OCI-LY7 (cell line): ENCODE results near the gene LRP1B. TPM values are rescaled to one million over a fixed set of nuclear protein-coding genes. Genes with fewer than 3 reads are reported as not detected.

Source experiments
- BruUV-seq: library from RNA; stranded (reverse); fragments of 400-500 nt; replicated peaks from 2 replicates; lab custom pipeline; 2021; lab: Mats Ljungman, UMichigan
- CTCF ChIA-PET: fragments of 300-600 bp; sonication (Branson Sonifier 250); formaldehyde crosslinking; loops from one replicate; lab custom pipeline; 2022; ENCODE audit warnings: antibody characterized with exemption; ENCODE audit not compliant: unreplicated experiment; lab: Charles Lee
- POLR2A ChIA-PET: fragments of 300-600 bp; sonication (Branson Sonifier 250); formaldehyde crosslinking; loops from one replicate; lab custom pipeline; 2022; ENCODE audit warnings: antibody characterized with exemption; lab: Charles Lee
- DNase-seq: peaks from one replicate; pipeline ENCODE4 v3.0.0-alpha.2; 2015; ENCODE audit warnings: low spot score
- H2AFZ ChIP-seq: fragments of 200-600 bp; sonication (generic), shearing (Covaris generic); 2 replicates; pipeline ENCODE4 v1.6.1; 2014; ENCODE audit warnings: mild to moderate bottlenecking, antibody characterized with exemption, low read length, moderate library complexity
- H3K27ac ChIP-seq: fragments of 200-600 bp; sonication (generic); 2 replicates; pipeline ENCODE4 v1.5.1; 2014; ENCODE audit warnings: mixed run types, low read depth, mild to moderate bottlenecking, moderate library complexity, low read length, inconsistent platforms; ENCODE audit not compliant: poor library complexity, severe bottlenecking
- H3K36me3 ChIP-seq: fragments of 200-600 bp; sonication (generic); 2 replicates; pipeline ENCODE4 v1.6.1; 2014; ENCODE audit warnings: mild to moderate bottlenecking, antibody characterized with exemption, low read length, moderate library complexity, mixed read lengths; ENCODE audit not compliant: insufficient read depth
- H3K4me1 ChIP-seq: fragments of 200-600 bp; sonication (generic); 2 replicates; pipeline ENCODE4 v1.5.1; 2014; ENCODE audit warnings: mild to moderate bottlenecking, low read length; ENCODE audit not compliant: insufficient read depth, poor library complexity, severe bottlenecking
- H3K4me2 ChIP-seq: fragments of 200-600 bp; sonication (generic); 2 replicates; pipeline ENCODE4 v1.6.1; 2014; ENCODE audit warnings: mild to moderate bottlenecking, low read length
- H3K4me3 ChIP-seq: fragments of 200-600 bp; sonication (generic); 2 replicates; pipeline ENCODE4 v1.5.1; 2014; ENCODE audit warnings: mild to moderate bottlenecking, low read depth, low read length; ENCODE audit not compliant: poor library complexity, severe bottlenecking
- H3K79me2 ChIP-seq: fragments of 200-600 bp; sonication (generic); 2 replicates; pipeline ENCODE4 v1.6.1; 2016; ENCODE audit warnings: low read depth, mild to moderate bottlenecking, low read length, moderate library complexity, mixed read lengths; ENCODE audit not compliant: insufficient read depth
- H3K9me2 ChIP-seq: fragments of 200-600 bp; sonication (generic); 2 replicates; pipeline ENCODE4 v1.6.1; 2016; ENCODE audit warnings: mild to moderate bottlenecking, low read length, mixed read lengths; ENCODE audit not compliant: insufficient read depth
- H3K9me3 ChIP-seq: fragments of 200-600 bp; sonication (generic); 2 replicates; pipeline ENCODE4 v1.6.1; 2014; ENCODE audit warnings: mild to moderate bottlenecking, mixed run types, low read length, mixed read lengths
- H4K20me1 ChIP-seq: fragments of 200-600 bp; sonication (generic); 2 replicates; pipeline ENCODE4 v1.6.1; 2014; ENCODE audit warnings: mild to moderate bottlenecking, antibody characterized with exemption, low read length, moderate library complexity, mixed read lengths; ENCODE audit not compliant: insufficient read depth
- EZH2phosphoT487 ChIP-seq: fragments of 200-600 bp; sonication (generic); IDR thresholded peaks from 2 replicates; pipeline ENCODE4 v1.6.1; 2018; ENCODE audit warnings: low read depth, borderline replicate concordance, mild to moderate bottlenecking, mixed run types, antibody characterized with exemption, low read length, moderate library complexity, mixed read lengths
- intact Hi-C: fragments of 100-400 bp; cut with micrococcal nuclease; formaldehyde crosslinking; loops from one replicate; pipeline ENCODE4 v1.10.0; 2022; ENCODE audit not compliant: unreplicated experiment
- total RNA-seq, 2 experiments: library from RNA; depleted of rRNA in 1 of 2; stranded (reverse); fragments of >200 nt in 1 of 2; shearing (Covaris generic) in 1 of 2; gene quantifications; 2 replicates each; pipeline ENCODE4 v1.2.3, GENCODE V29; 2014 to 2022
- TF ChIP-seq, protein P1 (sequence below): fragments of 200-600 bp; sonication (generic); conservative IDR thresholded peaks from 2 replicates; pipeline ENCODE4 v1.5.1; 2014; ENCODE audit warnings: mild to moderate bottlenecking, antibody characterized with exemption, low read length, moderate library complexity, mixed read lengths

The LRP1B gene
- total RNA-seq, 2 experiments from 2014 or later: not detected

DNA sequence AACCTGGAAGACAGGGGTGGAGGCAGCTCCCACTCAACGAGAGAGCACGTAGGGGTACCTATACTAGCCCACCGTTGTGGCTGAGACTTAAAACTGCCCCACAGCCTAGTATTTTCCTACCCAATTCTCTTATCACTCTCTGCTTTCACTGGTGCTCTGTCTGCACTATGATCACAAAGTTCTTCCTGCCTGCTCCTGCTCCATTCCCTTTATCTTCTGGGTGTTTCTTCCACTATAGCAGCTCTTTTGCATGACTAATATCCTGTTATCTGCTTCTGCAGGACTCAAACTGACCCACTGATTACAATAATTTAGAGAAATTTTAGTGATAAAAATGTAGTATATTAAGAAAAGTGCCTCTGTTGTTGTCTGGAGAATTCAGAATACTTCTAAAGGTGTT, 184.8 kb downstream of the LRP1B start:
- Histone ChIP-seq H3K79me2 (no peaks in the 10 kb centered on the region), H3K4me3 (no peak overlapping the region), H3K4me2 (no peak overlapping the region), H3K36me3 (no peaks in the 10 kb centered on the region), H3K9me2 (no peaks in the 10 kb centered on the region), H3K27ac (no peak overlapping the region), H3K4me1 (no peaks in the 10 kb centered on the region), H2AFZ (no peak overlapping the region), H4K20me1 (no peaks in the 10 kb centered on the region), H3K9me3 (no peaks in the 10 kb centered on the region)
- POLR2A ChIA-PET: no interaction called here
- CTCF ChIA-PET: no interaction called here
- BruUV-seq: no TSS peak
- no peak for DNase-seq
- TF ChIP-seq, protein P1, sequence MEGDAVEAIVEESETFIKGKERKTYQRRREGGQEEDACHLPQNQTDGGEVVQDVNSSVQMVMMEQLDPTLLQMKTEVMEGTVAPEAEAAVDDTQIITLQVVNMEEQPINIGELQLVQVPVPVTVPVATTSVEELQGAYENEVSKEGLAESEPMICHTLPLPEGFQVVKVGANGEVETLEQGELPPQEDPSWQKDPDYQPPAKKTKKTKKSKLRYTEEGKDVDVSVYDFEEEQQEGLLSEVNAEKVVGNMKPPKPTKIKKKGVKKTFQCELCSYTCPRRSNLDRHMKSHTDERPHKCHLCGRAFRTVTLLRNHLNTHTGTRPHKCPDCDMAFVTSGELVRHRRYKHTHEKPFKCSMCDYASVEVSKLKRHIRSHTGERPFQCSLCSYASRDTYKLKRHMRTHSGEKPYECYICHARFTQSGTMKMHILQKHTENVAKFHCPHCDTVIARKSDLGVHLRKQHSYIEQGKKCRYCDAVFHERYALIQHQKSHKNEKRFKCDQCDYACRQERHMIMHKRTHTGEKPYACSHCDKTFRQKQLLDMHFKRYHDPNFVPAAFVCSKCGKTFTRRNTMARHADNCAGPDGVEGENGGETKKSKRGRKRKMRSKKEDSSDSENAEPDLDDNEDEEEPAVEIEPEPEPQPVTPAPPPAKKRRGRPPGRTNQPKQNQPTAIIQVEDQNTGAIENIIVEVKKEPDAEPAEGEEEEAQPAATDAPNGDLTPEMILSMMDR: no peak
- no peak for TF ChIP-seq EZH2phosphoT487
- intact Hi-C loops: no loop called here

DNA sequence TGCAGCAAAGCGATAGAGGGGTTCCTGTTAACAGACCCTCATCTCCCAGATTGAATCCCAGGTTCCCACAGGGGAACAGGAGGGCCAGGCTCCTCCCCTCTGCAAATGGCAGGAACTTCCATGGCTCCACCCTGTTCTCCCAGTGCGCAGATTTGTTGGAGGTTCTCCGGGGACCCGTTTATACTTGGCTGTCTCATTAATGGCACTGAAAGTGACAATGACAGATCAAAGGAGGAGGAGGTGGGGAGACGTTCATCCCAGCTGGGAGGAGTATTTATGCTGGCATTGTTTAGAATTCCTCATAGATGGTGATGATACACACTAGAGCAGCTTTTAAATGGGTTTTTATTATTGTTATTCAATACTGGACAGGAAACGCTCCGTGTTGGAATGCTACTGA, 186.9 kb downstream of the LRP1B start:
- no peak overlapping the region for H3K27ac ChIP-seq
- no peaks in the 10 kb centered on the region for H3K9me3 ChIP-seq
- no peaks in the 10 kb centered on the region for H3K9me2 ChIP-seq
- no TSS peak for BruUV-seq
- H4K20me1 ChIP-seq: no peaks in the 10 kb centered on the region
- ChIA-PET CTCF (no interaction called here), POLR2A (no interaction called here)
- H2AFZ ChIP-seq: no peak overlapping the region
- no peak overlapping the region for H3K4me3 ChIP-seq
- H3K4me2 ChIP-seq: no peak overlapping the region
- H3K4me1 ChIP-seq: no peaks in the 10 kb centered on the region
- H3K79me2 ChIP-seq: no peaks in the 10 kb centered on the region
- DNase-seq: no peak
- no peak for TF ChIP-seq EZH2phosphoT487
- intact Hi-C loops: no loop called here
- no peaks in the 10 kb centered on the region for H3K36me3 ChIP-seq

DNA sequence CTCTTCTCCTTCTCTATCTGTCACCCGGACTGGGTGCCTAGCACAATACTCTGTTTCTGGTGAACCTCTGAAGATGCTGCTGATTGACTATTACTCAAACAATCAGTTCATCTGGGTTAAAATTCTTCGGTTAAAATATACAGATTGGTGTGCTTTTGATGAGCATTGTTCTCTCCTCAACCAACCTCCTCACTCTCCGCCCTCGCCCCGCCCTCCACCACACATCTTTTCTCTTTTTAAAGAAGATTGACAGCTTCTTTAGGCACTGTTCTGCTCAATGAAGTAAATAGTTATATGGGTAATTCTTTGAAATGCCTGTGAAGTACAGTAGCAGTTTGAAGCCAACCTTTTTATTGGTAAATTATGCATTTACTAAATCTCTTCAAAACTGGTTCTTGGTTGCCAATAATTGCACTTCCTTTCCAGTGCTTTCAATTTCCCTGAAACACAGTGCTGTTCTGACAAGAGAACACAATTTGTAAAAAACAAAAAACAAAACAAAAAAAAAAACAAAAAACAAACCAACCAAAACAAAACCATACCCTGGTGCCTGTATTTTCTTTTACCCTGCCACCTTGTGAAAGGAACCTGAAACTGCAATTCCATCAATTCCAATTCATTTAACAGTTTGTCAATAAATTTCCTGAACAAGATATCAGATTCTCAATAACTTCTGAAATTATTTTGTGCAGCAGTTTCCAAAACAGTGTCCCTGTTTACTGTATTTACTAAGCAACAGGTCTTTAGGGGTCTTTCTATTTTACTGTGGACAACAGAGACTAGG, 188.6 kb downstream of the LRP1B start:
- Histone ChIP-seq H3K4me3 (no peak overlapping the region), H4K20me1 (no peaks in the 10 kb centered on the region), H2AFZ (no peak overlapping the region), H3K27ac (no peak overlapping the region), H3K9me2 (no peaks in the 10 kb centered on the region), H3K4me1 (no peaks in the 10 kb centered on the region), H3K4me2 (no peak overlapping the region), H3K9me3 (no peaks in the 10 kb centered on the region), H3K36me3 (no peaks in the 10 kb centered on the region), H3K79me2 (no peaks in the 10 kb centered on the region)
- POLR2A ChIA-PET: no interaction called here
- CTCF ChIA-PET: no interaction called here
- no peak for DNase-seq
- no peak for TF ChIP-seq EZH2phosphoT487
- TF ChIP-seq, protein P1: peak; percentile 63
- intact Hi-C loops: no loop called here
- no TSS peak for BruUV-seq
